SK-N-SH (cell line): ENCODE results near the gene PRKN. TPM values are rescaled to one million over a fixed set of nuclear protein-coding genes. Genes with fewer than 3 reads are reported as not detected.

Source experiments
- CTCF ChIA-PET: fragments of 300-600, 350-600 bp; formaldehyde crosslinking; extraction: SDS; loops from one replicate; lab custom pipeline; 2021; lab: Yijun Ruan, JAX
- POLR2A ChIA-PET: fragments of 350-600 bp; sonication (Branson Sonifier 250); formaldehyde crosslinking; extraction: SDS; loops from one replicate; lab custom pipeline; 2020; ENCODE audit warnings: antibody characterized with exemption, inconsistent platforms; lab: Yijun Ruan, JAX
- DNase-seq: peaks from one replicate; pipeline ENCODE4 v3.0.0; 2012
- H2AFZ ChIP-seq: fragments of 200-600 bp; sonication (generic); 2 replicates; pipeline ENCODE4 v1.8.1; 2016; ENCODE audit warnings: antibody characterized with exemption, mild to moderate bottlenecking, low read depth
- H3F3A ChIP-seq: fragments of 200-600 bp; sonication (generic); replicated peaks from 2 replicates; pipeline ENCODE3; 2016; ENCODE audit warnings: antibody characterized with exemption, mild to moderate bottlenecking; ENCODE audit not compliant: insufficient read depth
- H3K27ac ChIP-seq, 2 experiments: fragments of 200-500 bp in 1 of 2; fragments of 200-600 bp in 1 of 2; sonication (Bioruptor generic) in 1 of 2; sonication (generic), shearing (Covaris generic) in 1 of 2; 2 replicates each; pipeline versions ENCODE4 v1.5.1 to v1.6.1; 2014 to 2016; ENCODE audit warnings: low read depth in 2 of 2, inconsistent platforms in 1 of 2, low read length in 1 of 2, mild to moderate bottlenecking in 1 of 2, mixed read lengths in 1 of 2
- H3K27me3 ChIP-seq: fragments of 200-600 bp; sonication (generic), shearing (Covaris generic); 2 replicates; pipeline ENCODE4 v1.6.1; 2016; ENCODE audit warnings: mixed run types; ENCODE audit not compliant: insufficient read depth
- H3K36me3 ChIP-seq, 2 experiments: fragments of 200-500 bp in 1 of 2; fragments of 200-600 bp in 1 of 2; sonication (Bioruptor generic) in 1 of 2; sonication (generic) in 1 of 2; replicated peaks in 1 of 2; 2 replicates each; pipeline versions ENCODE3 to v1.5.1; 2014 to 2016; ENCODE audit warnings: low read length in 1 of 2, mild to moderate bottlenecking in 1 of 2; ENCODE audit not compliant: insufficient read depth in 2 of 2, control insufficient read depth in 1 of 2
- H3K4me1 ChIP-seq, 2 experiments: fragments of 200-500 bp in 1 of 2; fragments of 200-600 bp in 1 of 2; sonication (Bioruptor generic) in 1 of 2; sonication (generic), shearing (Covaris generic) in 1 of 2; 2 replicates each; pipeline versions ENCODE4 v1.5.1 to v1.6.1; 2014 to 2016; ENCODE audit warnings: low read depth in 1 of 2, low read length in 1 of 2, mixed run types in 1 of 2; ENCODE audit not compliant: insufficient read depth in 2 of 2, control insufficient read depth in 1 of 2
- H3K4me2 ChIP-seq: fragments of 200-600 bp; sonication (generic), shearing (Covaris generic); 2 replicates; pipeline ENCODE4 v1.6.1; 2017; ENCODE audit warnings: mixed run types
- H3K4me3 ChIP-seq, 2 experiments: fragments of 200-500 bp in 1 of 2; fragments of 200-600 bp in 1 of 2; sonication (Bioruptor generic) in 1 of 2; sonication (generic), shearing (Covaris generic) in 1 of 2; 2 replicates each; pipeline versions ENCODE4 v1.5.1 to v1.8.1; 2014 to 2016; ENCODE audit warnings: low read depth in 2 of 2, inconsistent platforms in 1 of 2, low read length in 1 of 2, mild to moderate bottlenecking in 1 of 2, mixed read lengths in 1 of 2, moderate library complexity in 1 of 2
- H3K79me2 ChIP-seq: fragments of 200-600 bp; sonication (generic); 2 replicates; pipeline ENCODE4 v1.8.1; 2017; ENCODE audit warnings: mild to moderate bottlenecking; ENCODE audit not compliant: insufficient read depth
- H3K9ac ChIP-seq: fragments of 200-600 bp; sonication (generic); 2 replicates; pipeline ENCODE4 v1.6.1; 2017; ENCODE audit warnings: mixed run types
- H3K9me2 ChIP-seq: fragments of 200-600 bp; sonication (generic); 2 replicates; pipeline ENCODE4 v1.6.1; 2017; ENCODE audit warnings: mixed run types
- H3K9me3 ChIP-seq: fragments of 200-600 bp; sonication (generic); 2 replicates; pipeline ENCODE4 v1.6.1; 2017; ENCODE audit warnings: mixed run types, mild to moderate bottlenecking, moderate library complexity
- H4K20me1 ChIP-seq: fragments of 200-600 bp; sonication (generic); 2 replicates; pipeline ENCODE4 v1.6.1; 2017; ENCODE audit warnings: mild to moderate bottlenecking, mixed run types; ENCODE audit not compliant: insufficient read depth
- MEF2A ChIP-seq: IDR thresholded peaks from 2 replicates; pipeline ENCODE4 v1.4.0; 2012; ENCODE audit warnings: low read depth, borderline replicate concordance
- MXI1 ChIP-seq: IDR thresholded peaks from 2 replicates; pipeline ENCODE4 v1.6.1; 2012; ENCODE audit warnings: mild to moderate bottlenecking, low read depth, low read length, improper control_type of control experiment
- RCOR1 ChIP-seq: fragments of 150-350 bp; IDR thresholded peaks from 2 replicates; pipeline ENCODE4 v1.6.1; 2017; ENCODE audit warnings: antibody characterized with exemption, low read length
- RFX5 ChIP-seq: IDR thresholded peaks from 2 replicates; pipeline ENCODE4 v1.6.1; 2012; ENCODE audit warnings: mild to moderate bottlenecking, improper control_type of control experiment, low read length
- SMC3 ChIP-seq: IDR thresholded peaks from 2 replicates; pipeline ENCODE4 v1.6.1; 2012; ENCODE audit warnings: low read depth, low read length, improper control_type of control experiment
- YY1 ChIP-seq: IDR thresholded peaks from 2 replicates; pipeline ENCODE4 v1.4.0; 2012; ENCODE audit warnings: low read depth, mild to moderate bottlenecking
- WGBS: methylation state at CpG from one replicate; pipeline ENCODE4 v1.1.6; 2017; ENCODE audit warnings: low lambda C conversion rate; 5-methylcytosine and 5-hydroxymethylcytosine counted together
- polyA plus RNA-seq, 3 experiments: library from polyadenylated mRNA; depleted of rRNA; stranded (reverse); fragments of >200 nt; gene quantifications; 2 replicates each; pipeline ENCODE4 v1.2.3, GENCODE V29; 2012
- TF ChIP-seq, protein P1 (sequence below): IDR thresholded peaks from 2 replicates; pipeline ENCODE4 v1.6.1; 2012; ENCODE audit warnings: mild to moderate bottlenecking, low read depth, low read length, moderate library complexity
- TF ChIP-seq, protein P2 (sequence below): IDR thresholded peaks from 2 replicates; pipeline ENCODE4; 2012

The PRKN gene
- polyA plus RNA-seq, 1 of the 3 experiments (the other 2 are of a cell fraction): 0.76 TPM

DNA sequence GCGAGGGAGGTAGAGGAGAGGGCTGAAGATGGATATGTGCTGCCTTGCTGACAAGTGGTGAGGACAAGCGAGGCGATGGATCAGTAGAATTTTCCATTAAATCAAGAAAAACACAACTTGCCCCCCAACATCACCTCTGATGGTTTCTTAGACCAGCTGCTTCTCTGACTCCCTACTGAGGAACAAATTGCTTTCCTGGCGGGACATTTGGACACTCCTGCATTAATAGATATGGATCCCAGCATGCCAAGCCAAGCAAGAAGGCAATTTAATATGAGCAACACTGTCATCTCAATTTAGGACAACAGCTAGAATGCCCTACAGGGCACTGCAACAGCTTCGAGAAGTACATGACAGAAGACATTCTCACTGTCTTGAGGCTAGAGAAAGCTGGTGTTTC, 1205.3 kb downstream of the PRKN start (continued):
- TF ChIP-seq, protein P1, sequence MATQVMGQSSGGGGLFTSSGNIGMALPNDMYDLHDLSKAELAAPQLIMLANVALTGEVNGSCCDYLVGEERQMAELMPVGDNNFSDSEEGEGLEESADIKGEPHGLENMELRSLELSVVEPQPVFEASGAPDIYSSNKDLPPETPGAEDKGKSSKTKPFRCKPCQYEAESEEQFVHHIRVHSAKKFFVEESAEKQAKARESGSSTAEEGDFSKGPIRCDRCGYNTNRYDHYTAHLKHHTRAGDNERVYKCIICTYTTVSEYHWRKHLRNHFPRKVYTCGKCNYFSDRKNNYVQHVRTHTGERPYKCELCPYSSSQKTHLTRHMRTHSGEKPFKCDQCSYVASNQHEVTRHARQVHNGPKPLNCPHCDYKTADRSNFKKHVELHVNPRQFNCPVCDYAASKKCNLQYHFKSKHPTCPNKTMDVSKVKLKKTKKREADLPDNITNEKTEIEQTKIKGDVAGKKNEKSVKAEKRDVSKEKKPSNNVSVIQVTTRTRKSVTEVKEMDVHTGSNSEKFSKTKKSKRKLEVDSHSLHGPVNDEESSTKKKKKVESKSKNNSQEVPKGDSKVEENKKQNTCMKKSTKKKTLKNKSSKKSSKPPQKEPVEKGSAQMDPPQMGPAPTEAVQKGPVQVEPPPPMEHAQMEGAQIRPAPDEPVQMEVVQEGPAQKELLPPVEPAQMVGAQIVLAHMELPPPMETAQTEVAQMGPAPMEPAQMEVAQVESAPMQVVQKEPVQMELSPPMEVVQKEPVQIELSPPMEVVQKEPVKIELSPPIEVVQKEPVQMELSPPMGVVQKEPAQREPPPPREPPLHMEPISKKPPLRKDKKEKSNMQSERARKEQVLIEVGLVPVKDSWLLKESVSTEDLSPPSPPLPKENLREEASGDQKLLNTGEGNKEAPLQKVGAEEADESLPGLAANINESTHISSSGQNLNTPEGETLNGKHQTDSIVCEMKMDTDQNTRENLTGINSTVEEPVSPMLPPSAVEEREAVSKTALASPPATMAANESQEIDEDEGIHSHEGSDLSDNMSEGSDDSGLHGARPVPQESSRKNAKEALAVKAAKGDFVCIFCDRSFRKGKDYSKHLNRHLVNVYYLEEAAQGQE: no peak
- TF ChIP-seq SMC3: no peak
- TF ChIP-seq MXI1: no peak
- TF ChIP-seq MEF2A: no peak

- no peaks in the 10 kb centered on the region for H4K20me1 ChIP-seq
- WGBS: 72% methylated on average over 9 of the region's 9 CpGs
- no peak for TF ChIP-seq MXI1
- H3K27me3 ChIP-seq: no peaks in the 10 kb centered on the region
- no peaks in the 10 kb centered on the region for H3K36me3 ChIP-seq
- H3K9me3 ChIP-seq: no peaks in the 10 kb centered on the region
- no peak overlapping the region for H2AFZ ChIP-seq
- H3K9ac ChIP-seq: no peak overlapping the region
- no peak overlapping the region for H3K4me2 ChIP-seq
- no peaks in the 10 kb centered on the region for H3F3A ChIP-seq
- H3K9me2 ChIP-seq: no peaks in the 10 kb centered on the region
- ChIA-PET CTCF (no interaction called here), POLR2A (no interaction called here)
- DNase-seq: no peak
- H3K27ac ChIP-seq: no peak overlapping the region
- H3K4me3 ChIP-seq: no peak overlapping the region
- H3K4me1 ChIP-seq: no peaks in the 10 kb centered on the region
- no peaks in the 10 kb centered on the region for H3K79me2 ChIP-seq
Observed at GRCh38 chr6:161511447-161512095, 1216.0 kb downstream of the PRKN start.

DNA sequence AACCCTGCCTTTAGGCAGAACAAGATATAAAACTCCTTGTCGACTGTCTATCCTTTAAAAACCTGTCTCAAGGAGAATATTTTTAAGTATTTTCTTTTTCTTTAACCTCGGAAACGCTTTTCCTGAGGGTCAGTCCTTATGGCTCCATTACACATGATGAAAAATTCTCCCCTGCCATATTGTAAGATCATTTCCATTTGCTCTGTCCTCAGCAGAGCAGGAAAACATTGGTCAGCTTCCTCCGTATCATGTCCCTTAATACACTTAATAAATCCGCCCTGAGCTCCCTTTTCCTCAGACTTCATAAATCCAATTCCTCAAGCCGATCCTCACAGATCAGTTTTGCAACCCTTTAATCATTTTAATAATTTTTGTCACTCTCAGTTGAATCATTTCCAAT, 1219.2 kb downstream of the PRKN start:
- Histone ChIP-seq H3K79me2 (no peaks in the 10 kb centered on the region), H2AFZ (no peak overlapping the region), H4K20me1 (no peaks in the 10 kb centered on the region), H3K4me3 (no peak overlapping the region), H3K9me3 (no peaks in the 10 kb centered on the region), H3K9me2 (no peaks in the 10 kb centered on the region), H3K9ac (no peak overlapping the region), H3K4me1 (no peaks in the 10 kb centered on the region), H3K36me3 (no peaks in the 10 kb centered on the region), H3K27me3 (no peaks in the 10 kb centered on the region), H3K27ac (no peak overlapping the region), H3F3A (no peaks in the 10 kb centered on the region), H3K4me2 (no peak overlapping the region)
- TF ChIP-seq RFX5: no peak
- no peak for TF ChIP-seq YY1
- TF ChIP-seq, protein P2, sequence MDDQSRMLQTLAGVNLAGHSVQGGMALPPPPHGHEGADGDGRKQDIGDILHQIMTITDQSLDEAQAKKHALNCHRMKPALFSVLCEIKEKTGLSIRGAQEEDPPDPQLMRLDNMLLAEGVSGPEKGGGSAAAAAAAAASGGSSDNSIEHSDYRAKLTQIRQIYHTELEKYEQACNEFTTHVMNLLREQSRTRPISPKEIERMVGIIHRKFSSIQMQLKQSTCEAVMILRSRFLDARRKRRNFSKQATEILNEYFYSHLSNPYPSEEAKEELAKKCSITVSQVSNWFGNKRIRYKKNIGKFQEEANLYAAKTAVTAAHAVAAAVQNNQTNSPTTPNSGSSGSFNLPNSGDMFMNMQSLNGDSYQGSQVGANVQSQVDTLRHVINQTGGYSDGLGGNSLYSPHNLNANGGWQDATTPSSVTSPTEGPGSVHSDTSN: no peak
- no peak for TF ChIP-seq RCOR1
- DNase-seq: no peak
- CTCF ChIA-PET: interaction anchor here (1.9 kb wide), 1 partner anchor 110 kb away, joined by 5 read pairs; no protein-coding TSS in a partner anchor
- 57% methylated on average over 6 of the region's 6 CpGs for WGBS
- POLR2A ChIA-PET: no interaction called here
